Measurements from ENCODE around the gene CLDN24. TPM values are rescaled to one million over a fixed set of nuclear protein-coding genes. Genes with fewer than 3 reads are reported as not detected.

CLDN24 gene
- polyA plus RNA-seq, 1 experiment: not detected

- TF ChIP-seq, protein P1, sequence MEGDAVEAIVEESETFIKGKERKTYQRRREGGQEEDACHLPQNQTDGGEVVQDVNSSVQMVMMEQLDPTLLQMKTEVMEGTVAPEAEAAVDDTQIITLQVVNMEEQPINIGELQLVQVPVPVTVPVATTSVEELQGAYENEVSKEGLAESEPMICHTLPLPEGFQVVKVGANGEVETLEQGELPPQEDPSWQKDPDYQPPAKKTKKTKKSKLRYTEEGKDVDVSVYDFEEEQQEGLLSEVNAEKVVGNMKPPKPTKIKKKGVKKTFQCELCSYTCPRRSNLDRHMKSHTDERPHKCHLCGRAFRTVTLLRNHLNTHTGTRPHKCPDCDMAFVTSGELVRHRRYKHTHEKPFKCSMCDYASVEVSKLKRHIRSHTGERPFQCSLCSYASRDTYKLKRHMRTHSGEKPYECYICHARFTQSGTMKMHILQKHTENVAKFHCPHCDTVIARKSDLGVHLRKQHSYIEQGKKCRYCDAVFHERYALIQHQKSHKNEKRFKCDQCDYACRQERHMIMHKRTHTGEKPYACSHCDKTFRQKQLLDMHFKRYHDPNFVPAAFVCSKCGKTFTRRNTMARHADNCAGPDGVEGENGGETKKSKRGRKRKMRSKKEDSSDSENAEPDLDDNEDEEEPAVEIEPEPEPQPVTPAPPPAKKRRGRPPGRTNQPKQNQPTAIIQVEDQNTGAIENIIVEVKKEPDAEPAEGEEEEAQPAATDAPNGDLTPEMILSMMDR (IDR thresholded peaks at IDR 0.05; ENCODE audit: low read depth, low read length): no peak
- H3K9me3 ChIP-seq (ENCODE audit: control insufficient read depth, insufficient read depth, low read length): no peaks in the 10 kb centered on the region
- no peak overlapping the region for H3K4me3 ChIP-seq (ENCODE audit: low read depth, low read length)
- no peaks in the 10 kb centered on the region for H3K27me3 ChIP-seq (ENCODE audit: control insufficient read depth, insufficient read depth, low read length)
- no peak for DNase-seq (ENCODE audit: low read depth, low spot score)
- H3K27ac ChIP-seq (ENCODE audit: low read depth, low read length): no peak overlapping the region
- ChIA-PET POLR2A (no interaction called here), CTCF (no interaction called here)
Observed at GRCh38 chr4:183314806-183315205, 7.4 kb downstream of the CLDN24 start.

- H3K27me3 ChIP-seq (ENCODE audit: control insufficient read depth, insufficient read depth, low read length): no peaks in the 10 kb centered on the region
- TF ChIP-seq, protein P1 (IDR thresholded peaks at IDR 0.05; ENCODE audit: low read depth, low read length): no peak
- ChIA-PET POLR2A (no interaction called here), CTCF (no interaction called here)
- no peak overlapping the region for H3K27ac ChIP-seq (ENCODE audit: low read depth, low read length)
- H3K4me3 ChIP-seq (ENCODE audit: low read depth, low read length): no peak overlapping the region
- H3K9me3 ChIP-seq (ENCODE audit: control insufficient read depth, insufficient read depth, low read length): no peaks in the 10 kb centered on the region
- DNase-seq (ENCODE audit: low read depth, low spot score): no peak
Observed at GRCh38 chr4:183314336-183314735, 7.9 kb downstream of the CLDN24 start.

DNA sequence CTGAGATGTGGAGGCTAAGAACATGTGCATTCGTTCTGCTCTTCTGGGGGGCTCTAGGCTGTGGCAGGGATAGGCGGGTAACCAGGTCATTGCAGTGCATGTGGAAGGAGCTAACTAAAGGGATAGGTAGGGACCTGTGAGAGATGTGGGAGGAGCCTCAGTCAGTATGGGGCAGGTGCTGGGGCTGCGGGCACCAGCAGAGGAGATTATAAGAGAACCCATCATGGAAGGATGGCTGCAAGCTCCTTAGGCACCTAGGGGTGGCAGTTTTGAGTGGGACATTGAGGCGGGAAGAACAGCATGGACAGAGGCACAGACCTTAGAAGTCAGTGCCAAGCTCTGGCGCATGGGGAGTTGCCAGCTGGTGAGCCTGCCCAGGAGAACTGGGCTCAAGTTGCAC is 9.4 kb downstream of the CLDN24 start:
- Histone ChIP-seq H3K27me3 (ENCODE audit: control insufficient read depth, insufficient read depth, low read length) (no peaks in the 10 kb centered on the region), H3K9me3 (ENCODE audit: control insufficient read depth, insufficient read depth, low read length) (no peaks in the 10 kb centered on the region), H3K4me3 (ENCODE audit: low read depth, low read length) (no peak overlapping the region), H3K27ac (ENCODE audit: low read depth, low read length) (no peak overlapping the region)
- ChIA-PET POLR2A (no interaction called here), CTCF (interaction anchor here (0.7 kb wide), 1 partner anchor 374 kb away, joined by 3 read pairs; no protein-coding TSS in a partner anchor)
- TF ChIP-seq, protein P1 (IDR thresholded peaks at IDR 0.05; ENCODE audit: low read depth, low read length): no peak
- no peak for DNase-seq (ENCODE audit: low read depth, low spot score)

DNA sequence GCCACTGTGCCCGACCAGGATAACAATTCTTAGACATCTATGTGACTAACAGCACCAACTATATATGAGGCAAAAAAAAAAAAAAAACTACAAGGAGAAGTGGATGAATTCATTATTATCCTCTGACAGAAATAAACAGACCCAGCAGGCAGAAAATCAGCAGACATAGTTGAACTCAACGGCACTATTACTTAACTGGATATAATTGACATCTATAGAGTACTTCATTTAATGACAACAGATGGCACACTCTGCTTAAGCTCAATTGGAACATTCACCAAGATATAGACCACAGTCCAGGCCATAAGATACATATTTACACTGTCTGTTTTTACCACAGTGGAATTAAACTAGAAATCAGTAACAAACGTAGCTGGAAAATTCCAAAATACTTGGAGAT is 15.4 kb downstream of the CLDN24 start:
- Histone ChIP-seq H3K27ac (ENCODE audit: low read depth, low read length) (no peak overlapping the region), H3K9me3 (ENCODE audit: control insufficient read depth, insufficient read depth, low read length) (peaks cover 2% of the 10 kb centered on the region; the same call in 1 of the 2 replicates), H3K27me3 (ENCODE audit: control insufficient read depth, insufficient read depth, low read length) (no peaks in the 10 kb centered on the region), H3K4me3 (ENCODE audit: low read depth, low read length) (no peak overlapping the region)
- DNase-seq (ENCODE audit: low read depth, low spot score): no peak
- TF ChIP-seq, protein P1 (IDR thresholded peaks at IDR 0.05; ENCODE audit: low read depth, low read length): no peak
- POLR2A ChIA-PET: no interaction called here
- CTCF ChIA-PET: no interaction called here

DNA sequence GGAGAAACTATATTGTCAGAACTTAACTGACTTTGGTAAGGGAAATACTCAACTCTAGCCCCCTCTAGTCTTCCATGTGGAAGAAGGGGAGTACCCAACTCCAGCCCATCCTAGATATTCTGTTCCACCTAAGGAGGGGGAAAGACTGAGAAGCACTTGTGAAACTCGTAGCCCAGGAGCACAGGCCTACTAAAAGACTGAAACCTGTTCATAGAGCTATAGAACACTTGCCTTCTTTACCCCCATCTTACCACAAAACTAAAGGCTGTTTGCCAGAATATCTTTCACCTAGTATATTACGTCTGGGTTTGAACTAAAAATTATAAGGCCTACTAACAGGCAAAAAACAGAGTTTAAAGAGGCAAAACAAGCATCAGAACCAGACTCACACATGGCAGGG is 17.7 kb downstream of the CLDN24 start:
- Histone ChIP-seq H3K9me3 (ENCODE audit: control insufficient read depth, insufficient read depth, low read length) (peaks cover 2% of the 10 kb centered on the region; the same call in 1 of the 2 replicates), H3K4me3 (ENCODE audit: low read depth, low read length) (no peak overlapping the region), H3K27ac (ENCODE audit: low read depth, low read length) (no peak overlapping the region), H3K27me3 (ENCODE audit: control insufficient read depth, insufficient read depth, low read length) (no peaks in the 10 kb centered on the region)
- no peak for DNase-seq (ENCODE audit: low read depth, low spot score)
- POLR2A ChIA-PET: no interaction called here
- TF ChIP-seq, protein P1 (IDR thresholded peaks at IDR 0.05; ENCODE audit: low read depth, low read length): no peak
- CTCF ChIA-PET: no interaction called here
